Stimulated activated CD4-positive, alpha-beta T cell treated with anti-CD3 and anti-CD28 coated beads, Interleukin-1b, Interleukin-23, amount 100 ng/mL, for 4 hours (primary cell): ENCODE data around the gene USP17L30.
A peak's percentile ranks its signal among the peaks of the same experiment; 100 is the strongest.
"Not testable (repeated sequence)": the region's sequence is repeated elsewhere in the genome, so short reads cannot be mapped to it uniquely, and the experiment has no call there.

Experiments used
- DNase-seq, 2 donors: peaks; one replicate each; pipeline ENCODE4 v3.0.0-alpha.2; 2020; ENCODE audit warnings: low read depth in 2 of 2

Gene USP17L30

GRCh38 chr4:9362829-9363228 is at the start of gene USP17L30:
Gene USP17L30 (plus strand): TSS chr4:9363129. CDS start chr4:9363129, 0 bp downstream.
- not testable (repeated sequence) for DNase-seq

DNA sequence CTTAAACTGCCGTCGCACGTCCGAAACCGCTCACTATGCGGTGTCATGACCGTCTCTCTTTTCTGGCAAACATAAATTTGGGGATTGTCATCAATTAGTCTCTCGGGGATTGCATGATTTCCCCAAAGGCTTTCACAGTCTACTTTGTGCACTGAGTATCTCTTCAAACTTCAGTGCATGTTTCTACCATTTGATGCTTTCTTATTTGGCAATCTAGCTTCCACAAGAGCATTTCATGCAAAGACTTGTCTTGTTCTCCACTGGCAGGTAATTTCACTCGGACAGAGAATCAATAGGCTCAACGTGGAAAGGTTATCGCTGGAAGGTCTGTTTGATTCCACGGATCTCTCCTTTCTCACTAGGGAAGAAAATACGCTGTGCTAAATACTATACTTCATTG is 38.7 kb upstream of the USP17L30 start:
- DNase-seq, result not testable (repeated sequence)

DNA sequence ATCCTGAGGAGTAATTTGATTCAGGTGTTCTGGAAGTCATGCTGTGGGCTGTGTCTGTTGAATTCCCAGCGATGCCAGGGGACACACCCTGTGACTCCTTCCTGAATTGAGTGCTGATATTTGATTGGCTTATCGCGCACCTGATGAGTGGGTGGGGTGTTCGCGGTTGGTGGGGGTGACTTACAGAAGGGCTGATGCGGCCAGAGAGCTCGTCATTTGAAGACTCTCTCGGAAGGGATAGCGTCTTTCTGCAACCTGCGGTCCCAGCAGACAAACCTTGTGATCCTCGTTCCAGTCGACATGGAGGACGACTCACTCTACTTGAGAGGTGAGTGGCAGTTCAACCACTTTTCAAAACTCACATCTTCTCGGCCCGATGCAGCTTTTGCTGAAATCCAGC is 38.1 kb upstream of the USP17L30 start, which contains the start of gene USP17L24:
USP17L24 (plus strand) TSS at position 301 of the 400 bp plus-strand sequence; CDS start at position 301, 0 bp downstream.
- DNase-seq, result not testable (repeated sequence)

DNA sequence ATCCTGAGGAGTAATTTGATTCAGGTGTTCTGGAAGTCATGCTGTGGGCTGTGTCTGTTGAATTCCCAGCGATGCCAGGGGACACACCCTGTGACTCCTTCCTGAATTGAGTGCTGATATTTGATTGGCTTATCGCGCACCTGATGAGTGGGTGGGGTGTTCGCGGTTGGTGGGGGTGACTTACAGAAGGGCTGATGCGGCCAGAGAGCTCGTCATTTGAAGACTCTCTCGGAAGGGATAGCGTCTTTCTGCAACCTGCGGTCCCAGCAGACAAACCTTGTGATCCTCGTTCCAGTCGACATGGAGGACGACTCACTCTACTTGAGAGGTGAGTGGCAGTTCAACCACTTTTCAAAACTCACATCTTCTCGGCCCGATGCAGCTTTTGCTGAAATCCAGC is 33.3 kb upstream of the USP17L30 start, which contains the start of gene USP17L25:
USP17L25 (plus strand) TSS at position 301 of the 400 bp plus-strand sequence; CDS start at position 301, 0 bp downstream.
- DNase-seq, result not testable (repeated sequence)

- DNase-seq, result not testable (repeated sequence)
Measured at GRCh38 chr4:9334358-9334757, 28.6 kb upstream of the USP17L30 start, which contains the start of gene USP17L26. Gene USP17L26 (plus strand): TSS chr4:9334658. CDS start chr4:9334658, 0 bp downstream.

DNA sequence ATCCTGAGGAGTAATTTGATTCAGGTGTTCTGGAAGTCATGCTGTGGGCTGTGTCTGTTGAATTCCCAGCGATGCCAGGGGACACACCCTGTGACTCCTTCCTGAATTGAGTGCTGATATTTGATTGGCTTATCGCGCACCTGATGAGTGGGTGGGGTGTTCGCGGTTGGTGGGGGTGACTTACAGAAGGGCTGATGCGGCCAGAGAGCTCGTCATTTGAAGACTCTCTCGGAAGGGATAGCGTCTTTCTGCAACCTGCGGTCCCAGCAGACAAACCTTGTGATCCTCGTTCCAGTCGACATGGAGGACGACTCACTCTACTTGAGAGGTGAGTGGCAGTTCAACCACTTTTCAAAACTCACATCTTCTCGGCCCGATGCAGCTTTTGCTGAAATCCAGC is 23.8 kb upstream of the USP17L30 start, which contains the start of gene USP17L5:
USP17L5 (plus strand) TSS at position 301 of the 400 bp plus-strand sequence; CDS start at position 301, 0 bp downstream.
- not testable (repeated sequence) for DNase-seq

- not testable (repeated sequence) for DNase-seq
Measured at GRCh38 chr4:9343848-9344247, 19.1 kb upstream of the USP17L30 start, which contains the start of gene USP17L27. Gene USP17L27 (plus strand): TSS chr4:9344148. CDS start chr4:9344148, 0 bp downstream.

GRCh38 chr4:9348593-9348992 is 14.3 kb upstream of the USP17L30 start, which contains the start of gene USP17L28:
Gene USP17L28 (plus strand): TSS chr4:9348893. CDS start chr4:9348893, 0 bp downstream.
- DNase-seq, result not testable (repeated sequence)

DNA sequence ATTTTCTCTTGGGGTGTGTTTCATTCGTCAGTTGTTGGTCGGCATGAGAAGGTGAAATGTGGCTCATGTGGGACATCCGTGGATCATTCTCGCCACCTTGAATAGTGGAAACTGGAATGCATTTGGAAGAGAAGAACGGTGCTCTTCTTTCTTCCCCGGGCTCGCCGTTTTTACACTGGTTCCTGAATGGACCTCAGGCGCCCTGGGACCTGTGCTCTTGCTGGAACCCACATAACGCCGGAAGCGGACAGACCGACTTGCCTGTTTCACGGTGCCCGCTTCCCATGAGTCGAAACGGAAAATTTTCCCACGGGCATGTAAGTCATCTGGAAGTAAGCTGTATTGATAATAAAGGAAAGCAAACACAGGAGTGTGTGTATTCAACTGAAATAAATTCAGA is 12.1 kb upstream of the USP17L30 start:
- not testable (repeated sequence) for DNase-seq

DNA sequence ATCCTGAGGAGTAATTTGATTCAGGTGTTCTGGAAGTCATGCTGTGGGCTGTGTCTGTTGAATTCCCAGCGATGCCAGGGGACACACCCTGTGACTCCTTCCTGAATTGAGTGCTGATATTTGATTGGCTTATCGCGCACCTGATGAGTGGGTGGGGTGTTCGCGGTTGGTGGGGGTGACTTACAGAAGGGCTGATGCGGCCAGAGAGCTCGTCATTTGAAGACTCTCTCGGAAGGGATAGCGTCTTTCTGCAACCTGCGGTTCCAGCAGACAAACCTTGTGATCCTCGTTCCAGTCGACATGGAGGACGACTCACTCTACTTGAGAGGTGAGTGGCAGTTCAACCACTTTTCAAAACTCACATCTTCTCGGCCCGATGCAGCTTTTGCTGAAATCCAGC is 9.6 kb upstream of the USP17L30 start, which contains the start of gene USP17L29:
USP17L29 (plus strand) TSS at position 301 of the 400 bp plus-strand sequence; CDS start at position 301, 0 bp downstream.
- not testable (repeated sequence) for DNase-seq

DNA sequence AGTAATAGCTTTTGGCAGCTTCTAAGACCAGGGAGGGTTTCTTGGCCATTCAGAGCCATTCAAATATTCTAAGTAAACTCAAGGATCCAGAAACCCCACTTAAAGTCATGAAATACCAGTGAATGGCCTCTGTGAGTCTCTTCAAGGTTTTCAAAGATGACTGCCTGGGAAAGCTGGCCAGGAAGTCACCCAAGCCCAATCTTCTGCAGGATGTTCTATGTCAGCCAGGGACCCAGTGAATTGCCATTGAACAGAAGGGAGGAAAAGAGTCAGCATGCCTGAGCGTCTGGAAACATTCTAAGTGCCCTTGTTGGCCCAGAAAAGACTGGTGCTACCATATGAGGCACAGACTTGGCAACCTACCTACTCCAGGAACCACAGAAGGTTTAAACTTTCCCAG is 17.0 kb downstream of the USP17L30 start:
- DNase-seq, result not testable (repeated sequence)

DNA sequence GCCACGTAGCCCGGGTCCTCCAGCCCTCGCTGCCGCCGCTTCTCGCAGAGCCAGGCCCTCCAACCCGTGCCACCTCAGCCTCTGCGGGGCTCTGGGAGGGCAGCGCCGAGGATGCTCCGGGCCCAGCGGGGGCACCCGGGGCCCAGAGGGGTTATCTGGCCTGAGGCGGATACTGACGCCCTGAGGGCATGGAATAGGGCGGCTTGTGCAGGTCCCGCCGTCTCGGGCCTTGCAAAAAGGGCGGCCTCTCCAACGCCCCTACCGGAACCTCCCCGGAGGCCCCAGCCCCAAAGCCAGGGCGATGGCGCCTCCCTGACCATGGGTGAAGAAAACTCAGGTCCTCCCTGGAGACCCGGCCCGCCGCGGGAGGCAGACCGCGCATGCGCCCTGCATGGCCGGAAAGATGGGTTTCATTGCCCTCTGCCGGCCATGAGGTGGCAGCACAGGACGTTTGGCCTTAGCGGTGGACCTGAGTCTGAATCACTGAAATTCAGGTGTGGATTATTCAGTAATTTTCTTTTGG is 18.1 kb downstream of the USP17L30 start:
- DNase-seq, result peak in 1 of 2 donors; percentile 44

DNA sequence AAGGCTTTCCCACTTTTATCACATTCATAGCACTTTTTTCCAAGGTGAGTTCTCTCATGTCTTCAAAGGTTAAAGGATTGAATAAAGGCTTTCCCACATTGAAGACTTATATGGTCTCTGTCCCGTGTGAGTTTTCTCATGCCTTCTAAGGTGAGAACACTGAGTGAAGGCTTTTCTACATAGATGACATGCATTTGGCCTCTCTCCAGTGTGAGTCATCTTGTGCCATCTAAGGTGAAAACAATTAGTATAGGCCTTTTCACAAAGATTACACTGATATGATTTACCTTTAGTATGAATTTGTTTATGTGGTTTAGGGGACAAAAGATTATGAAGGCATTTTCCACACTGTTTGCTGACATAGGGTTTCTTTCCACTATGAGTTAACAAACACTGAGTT is 21.2 kb downstream of the USP17L30 start:
- no peak for DNase-seq

GRCh38 chr4:9389001-9389400 is 26.1 kb downstream of the USP17L30 start:
- DNase-seq, result not testable (repeated sequence)

- DNase-seq, result not testable (repeated sequence)
Measured at GRCh38 chr4:9405774-9406173, 42.8 kb downstream of the USP17L30 start.

- DNase-seq, result not testable (repeated sequence)
Measured at GRCh38 chr4:9406491-9406890, 43.6 kb downstream of the USP17L30 start.

DNA sequence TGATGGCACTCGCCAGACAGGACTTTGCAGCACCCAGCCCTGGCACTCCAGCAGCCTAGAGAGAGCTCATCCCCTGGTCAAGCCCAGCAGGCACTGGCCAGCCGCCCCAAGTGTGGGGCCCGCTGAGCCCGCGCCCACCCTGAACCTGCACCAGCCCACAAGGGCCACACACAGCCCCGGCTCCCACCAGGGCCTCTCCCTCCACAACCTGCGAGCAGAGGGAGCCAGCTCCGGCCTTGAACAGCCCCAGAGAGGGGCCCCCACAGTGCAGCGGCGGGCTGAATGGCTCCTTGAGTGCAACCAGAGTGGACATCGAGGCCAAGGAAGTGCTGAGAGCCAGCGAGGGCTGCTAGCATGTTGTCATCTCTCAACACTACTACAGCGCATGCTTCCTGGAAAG is 46.9 kb downstream of the USP17L30 start:
- DNase-seq, result no peak
